SIG-M5 treated with dmso at 0.1 percent for 504 hours (cell line): ENCODE data around the gene TSPYL1.
A peak's percentile ranks its signal among the peaks of the same experiment; 100 is the strongest.
"Not testable (repeated sequence)": the region's sequence is repeated elsewhere in the genome, so short reads cannot be mapped to it uniquely, and the experiment has no call there.

ENCODE experiments used
- DNase-seq: peaks from one replicate; lab custom pipeline; 2025; ENCODE audit not compliant: unreplicated experiment; lab: John Stamatoyannopoulos, UW

The TSPYL1 gene

GRCh38 chr6:116279232-116280160 is at the start of gene TSPYL1:
Gene TSPYL1, minus strand, starts transcription at chr6:116279930. Its CDS starts 100 bp downstream, at chr6:116279830.
- peak; percentile 95 for DNase-seq

GRCh38 chr6:116329156-116329555 is 49.4 kb upstream of the TSPYL1 start:
- DNase-seq: no peak

- no peak for DNase-seq
Observed at GRCh38 chr6:116328528-116328903, 48.8 kb upstream of the TSPYL1 start.

- no peak for DNase-seq
Observed at GRCh38 chr6:116327803-116328527, 48.2 kb upstream of the TSPYL1 start.

- no peak for DNase-seq
Observed at GRCh38 chr6:116326996-116327395, 47.3 kb upstream of the TSPYL1 start.

GRCh38 chr6:116326181-116326671 is 46.5 kb upstream of the TSPYL1 start:
- no peak for DNase-seq

- DNase-seq: not testable (repeated sequence)
Observed at GRCh38 chr6:116325634-116326132, 46.0 kb upstream of the TSPYL1 start.

- DNase-seq: no peak
Observed at GRCh38 chr6:116323863-116324262, 44.1 kb upstream of the TSPYL1 start.

- DNase-seq: not testable (repeated sequence)
Observed at GRCh38 chr6:116321933-116322332, 42.2 kb upstream of the TSPYL1 start.

- DNase-seq: no peak
Observed at GRCh38 chr6:116316772-116317467, 37.2 kb upstream of the TSPYL1 start.

- peak; percentile 38 for DNase-seq
Observed at GRCh38 chr6:116314878-116315277, 35.1 kb upstream of the TSPYL1 start.

- no peak for DNase-seq
Observed at GRCh38 chr6:116314218-116314617, 34.5 kb upstream of the TSPYL1 start.

- DNase-seq: no peak
Observed at GRCh38 chr6:116313101-116313776, 33.5 kb upstream of the TSPYL1 start.

GRCh38 chr6:116309657-116310056 is 29.9 kb upstream of the TSPYL1 start:
- no peak for DNase-seq

GRCh38 chr6:116309001-116309400 is 29.3 kb upstream of the TSPYL1 start:
- no peak for DNase-seq

GRCh38 chr6:116307633-116308032 is 27.9 kb upstream of the TSPYL1 start:
- DNase-seq: no peak

- DNase-seq: no peak
Observed at GRCh38 chr6:116307001-116307400, 27.3 kb upstream of the TSPYL1 start.

GRCh38 chr6:116304538-116305097 is 24.9 kb upstream of the TSPYL1 start:
- DNase-seq: no peak

GRCh38 chr6:116301104-116301503 is 21.4 kb upstream of the TSPYL1 start:
- no peak for DNase-seq

- no peak for DNase-seq
Observed at GRCh38 chr6:116300566-116300965, 20.8 kb upstream of the TSPYL1 start.
